Stomach (tissue), 4 donors: ENCODE results near the gene SLC22A13.

Experiments used
- EP300 ChIP-seq: sonication (generic); formaldehyde crosslinking; IDR thresholded peaks from one replicate; pipeline ENCODE4 v1.6.1; 2017; ENCODE audit warnings: antibody characterized with exemption
- POLR2A ChIP-seq, 4 donors: fragments of 450-650 bp; IDR thresholded peaks; one replicate each; pipeline ENCODE4 v1.6.1; 2016; ENCODE audit warnings: antibody characterized with exemption in 4 of 4, control low read depth in 2 of 4, mild to moderate bottlenecking in 1 of 4, moderate library complexity in 1 of 4
- POLR2AphosphoS5 ChIP-seq, 3 donors: sonication (generic); formaldehyde crosslinking; IDR thresholded peaks; one replicate each; pipeline ENCODE4 v1.6.1; 2016; ENCODE audit warnings: antibody characterized with exemption in 3 of 3
- TF ChIP-seq, protein P1 (sequence below), 7 experiments: fragments of 450-650 bp in 4 of 7; fragments of 200-600 bp in 3 of 7; sonication (generic) in 3 of 7; IDR thresholded peaks; one replicate each; pipeline ENCODE4 v1.5.1; 2016 to 2019; ENCODE audit warnings: antibody characterized with exemption in 7 of 7, control low read depth in 2 of 7, mild to moderate bottlenecking in 1 of 7

DNA sequence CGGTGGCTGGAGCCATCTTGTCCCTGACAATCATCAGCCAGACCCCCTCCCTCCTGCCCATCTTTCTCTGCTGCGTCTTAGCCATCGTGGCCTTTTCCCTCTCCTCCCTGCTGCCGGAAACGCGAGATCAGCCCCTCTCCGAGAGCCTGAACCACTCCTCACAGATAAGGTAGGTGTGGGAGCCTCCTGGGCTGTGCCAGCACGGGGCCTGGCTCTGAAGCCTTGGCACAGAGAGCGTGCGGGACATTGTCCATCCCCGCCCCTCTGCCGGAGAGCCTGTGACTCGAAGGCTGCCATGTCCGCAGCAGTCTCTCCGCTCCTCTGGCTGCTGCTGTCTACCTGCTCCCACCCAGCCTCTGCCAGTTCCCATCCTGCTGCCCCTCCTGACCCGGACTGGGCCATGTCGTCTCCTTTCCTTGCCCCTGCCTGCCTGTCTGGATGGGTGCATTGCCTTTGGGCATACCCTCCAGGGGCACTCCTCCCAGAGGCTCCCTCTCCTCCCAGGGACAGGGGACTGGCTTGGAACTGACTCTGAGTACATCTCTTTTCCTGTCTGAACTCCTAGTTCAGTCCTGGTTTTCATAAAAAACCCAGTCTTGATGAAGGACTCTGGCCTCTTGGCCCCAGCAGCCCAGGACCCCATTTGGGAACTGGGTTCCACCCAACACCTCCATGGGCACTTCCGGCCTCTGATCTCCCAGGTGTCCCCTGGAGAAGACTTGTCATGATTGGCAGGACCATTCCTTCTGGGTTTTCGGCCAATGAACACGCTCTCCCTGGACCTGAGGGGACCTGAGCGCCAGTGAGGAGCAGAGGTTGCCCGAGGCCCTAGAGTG lies 51.0 kb downstream of the SLC22A13 start:
- no peak for TF ChIP-seq POLR2AphosphoS5 (IDR thresholded peaks at IDR 0.05)
- TF ChIP-seq, protein P1, sequence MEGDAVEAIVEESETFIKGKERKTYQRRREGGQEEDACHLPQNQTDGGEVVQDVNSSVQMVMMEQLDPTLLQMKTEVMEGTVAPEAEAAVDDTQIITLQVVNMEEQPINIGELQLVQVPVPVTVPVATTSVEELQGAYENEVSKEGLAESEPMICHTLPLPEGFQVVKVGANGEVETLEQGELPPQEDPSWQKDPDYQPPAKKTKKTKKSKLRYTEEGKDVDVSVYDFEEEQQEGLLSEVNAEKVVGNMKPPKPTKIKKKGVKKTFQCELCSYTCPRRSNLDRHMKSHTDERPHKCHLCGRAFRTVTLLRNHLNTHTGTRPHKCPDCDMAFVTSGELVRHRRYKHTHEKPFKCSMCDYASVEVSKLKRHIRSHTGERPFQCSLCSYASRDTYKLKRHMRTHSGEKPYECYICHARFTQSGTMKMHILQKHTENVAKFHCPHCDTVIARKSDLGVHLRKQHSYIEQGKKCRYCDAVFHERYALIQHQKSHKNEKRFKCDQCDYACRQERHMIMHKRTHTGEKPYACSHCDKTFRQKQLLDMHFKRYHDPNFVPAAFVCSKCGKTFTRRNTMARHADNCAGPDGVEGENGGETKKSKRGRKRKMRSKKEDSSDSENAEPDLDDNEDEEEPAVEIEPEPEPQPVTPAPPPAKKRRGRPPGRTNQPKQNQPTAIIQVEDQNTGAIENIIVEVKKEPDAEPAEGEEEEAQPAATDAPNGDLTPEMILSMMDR (IDR thresholded peaks at IDR 0.05), result no peak
- TF ChIP-seq POLR2A (IDR thresholded peaks at IDR 0.05), result no peak
- TF ChIP-seq EP300, result no peak
